ENCODE data around the gene TKFC.

TKFC gene

GRCh38 chr11:61361741-61362541 is 28.9 kb downstream of the TKFC start, which contains the start of the genes CYB561A3 and TMEM138:
TSS of gene CYB561A3 (minus strand) at chr11:61361882. CDS start at chr11:61356713, 5,169 bp downstream.
TSS of gene TMEM138 (plus strand) at chr11:61362374. CDS start at chr11:61364391, 2,017 bp downstream.
- peak within 1 kb of the TSS; percentile 88 to 99 (median 94) for H3K9ac ChIP-seq
- peak within 1 kb of the TSS; percentile 85 to 98 (median 90) for H3K4me2 ChIP-seq
- peak within 1 kb of the TSS; percentile 88 to 99 (median 96) for H3K27ac ChIP-seq
- no peak for TF ChIP-seq Cebpa-rat (IDR thresholded peaks at IDR 0.05)
- peak within 1 kb of the TSS; percentile 67 to 86 (median 78) for H3K4me3 ChIP-seq
- peaks cover 0 to 12% (median 0%) of the 10 kb centered on the region in 11 experiments; a peak in 2 of 22 replicates for H4K20me1 ChIP-seq
- H3K27me3 ChIP-seq, result no peaks in the 10 kb centered on the region
- no peaks in the 10 kb centered on the region for H3K9me3 ChIP-seq (replicated peaks in 1 of 11)
- peaks cover 32 to 38% (median 36%) of the 10 kb centered on the region in 11 experiments for H3K36me3 ChIP-seq
- peaks cover 55 to 59% (median 58%) of the 10 kb centered on the region in 10 experiments for H3K4me1 ChIP-seq

- peaks cover 0 to 12% (median 0%) of the 10 kb centered on the region in 11 experiments; a peak in 2 of 22 replicates for H4K20me1 ChIP-seq
- H3K36me3 ChIP-seq, result peaks cover 38 to 44% (median 42%) of the 10 kb centered on the region in 11 experiments
- H3K4me1 ChIP-seq, result peaks cover 49 to 54% (median 52%) of the 10 kb centered on the region in 10 experiments
- TF ChIP-seq Cebpa-rat (IDR thresholded peaks at IDR 0.05), result no peak
- H3K9me3 ChIP-seq (replicated peaks in 1 of 11), result no peaks in the 10 kb centered on the region
- no peaks in the 10 kb centered on the region for H3K27me3 ChIP-seq
- H3K27ac ChIP-seq, result peak overlapping the region; percentile 88 to 99 (median 96)
- peak overlapping the region; percentile 85 to 98 (median 90) for H3K4me2 ChIP-seq
- peak overlapping the region; percentile 88 to 99 (median 94) for H3K9ac ChIP-seq
- peak overlapping the region; percentile 67 to 86 (median 78) for H3K4me3 ChIP-seq
Measured at GRCh38 chr11:61362542-61362875, 29.5 kb downstream of the TKFC start.

- peaks cover 54 to 60% (median 58%) of the 10 kb centered on the region in 11 experiments for H3K36me3 ChIP-seq
- peak overlapping the region in 10 of 11 experiments; percentile 85 to 98 (median 91); a peak in 18 of 22 replicates for H3K4me2 ChIP-seq
Measured at GRCh38 chr11:61364012-61364675, 31.1 kb downstream of the TKFC start.

GRCh38 chr11:61367406-61367805 is 34.4 kb downstream of the TKFC start:
- Histone ChIP-seq H3K9me3 (replicated peaks in 1 of 11) (peaks cover 6 to 31% (median 26%) of the 10 kb centered on the region in 11 experiments; a peak in 19 of 22 replicates), H4K20me1 (peaks cover 0 to 12% (median 0%) of the 10 kb centered on the region in 11 experiments; a peak in 2 of 22 replicates), H3K4me2 (no peak overlapping the region), H3K27ac (no peak overlapping the region), H3K27me3 (no peaks in the 10 kb centered on the region), H3K4me3 (no peak overlapping the region), H3K4me1 (peaks cover 22 to 55% (median 28%) of the 10 kb centered on the region in 10 experiments), H3K9ac (no peak overlapping the region), H3K36me3 (peaks cover 87 to 93% (median 91%) of the 10 kb centered on the region in 11 experiments)
- no peak for TF ChIP-seq Cebpa-rat (IDR thresholded peaks at IDR 0.05)

More at GRCh38 chr11:61364012-61364675, 31.1 kb downstream of the TKFC start:
- H3K27me3 ChIP-seq, result no peaks in the 10 kb centered on the region
- H4K20me1 ChIP-seq, result peaks cover 0 to 12% (median 0%) of the 10 kb centered on the region in 11 experiments; a peak in 2 of 22 replicates
- peaks cover 33 to 54% (median 37%) of the 10 kb centered on the region in 10 experiments for H3K4me1 ChIP-seq
- H3K9me3 ChIP-seq (replicated peaks in 1 of 11), result no peaks in the 10 kb centered on the region
- no peak for TF ChIP-seq Cebpa-rat (IDR thresholded peaks at IDR 0.05)
- H3K4me3 ChIP-seq, result peak overlapping the region in 3 of 10 experiments; percentile 76 to 86 (median 83); a peak in 3 of 20 replicates
- peak overlapping the region in 6 of 11 experiments; percentile 16 to 99 (median 62); a peak in 7 of 22 replicates for H3K27ac ChIP-seq
- H3K9ac ChIP-seq, result peak overlapping the region in 9 of 11 experiments; percentile 7 to 99 (median 95); a peak in 8 of 22 replicates

- no peaks in the 10 kb centered on the region for H3K27me3 ChIP-seq
- TF ChIP-seq Cebpa-rat (IDR thresholded peaks at IDR 0.05), result no peak
- H4K20me1 ChIP-seq, result peaks cover 0 to 10% (median 0%) of the 10 kb centered on the region in 11 experiments; a peak in 2 of 22 replicates
- peak overlapping the region in 2 of 11 experiments; percentile 21 to 40; a peak in 3 of 22 replicates for H3K4me2 ChIP-seq
- peaks cover 10 to 45% (median 19%) of the 10 kb centered on the region in 10 experiments for H3K4me1 ChIP-seq
- H3K9me3 ChIP-seq (replicated peaks in 1 of 11), result peaks cover 11 to 43% (median 39%) of the 10 kb centered on the region in 11 experiments; a peak in 20 of 22 replicates
- no peak overlapping the region for H3K4me3 ChIP-seq
- peak overlapping the region in 2 of 11 experiments; percentile 4 to 30; a peak in 1 of 22 replicates for H3K27ac ChIP-seq
- H3K36me3 ChIP-seq, result peaks cover 92 to 100% (median 99%) of the 10 kb centered on the region in 11 experiments
- no peak overlapping the region for H3K9ac ChIP-seq
Measured at GRCh38 chr11:61368646-61369045, 35.6 kb downstream of the TKFC start.

GRCh38 chr11:61369372-61370348 is 36.6 kb downstream of the TKFC start:
- TF ChIP-seq Cebpa-rat (IDR thresholded peaks at IDR 0.05), result no peak
- no peaks in the 10 kb centered on the region for H3K27me3 ChIP-seq
- H3K27ac ChIP-seq, result peak overlapping the region in 8 of 11 experiments; percentile 2 to 45 (median 16); a peak in 9 of 22 replicates
- H3K9me3 ChIP-seq (replicated peaks in 1 of 11), result peaks cover 13 to 53% (median 49%) of the 10 kb centered on the region in 11 experiments; a peak in 20 of 22 replicates
- no peak overlapping the region for H3K4me3 ChIP-seq
- H3K36me3 ChIP-seq, result peaks cover 92 to 100% (median 99%) of the 10 kb centered on the region in 11 experiments
- no peak overlapping the region; a peak in 1 of 22 replicates for H3K9ac ChIP-seq
- peaks cover 10 to 37% (median 14%) of the 10 kb centered on the region in 10 experiments; a peak in 19 of 20 replicates for H3K4me1 ChIP-seq
- peak overlapping the region in 9 of 11 experiments; percentile 2 to 55 (median 33); a peak in 11 of 22 replicates for H3K4me2 ChIP-seq
- no peaks in the 10 kb centered on the region; a peak in 1 of 22 replicates for H4K20me1 ChIP-seq

GRCh38 chr11:61370349-61371005 is 37.4 kb downstream of the TKFC start:
- H3K36me3 ChIP-seq, result peaks cover 92 to 100% (median 99%) of the 10 kb centered on the region in 11 experiments
- H3K27ac ChIP-seq, result peak overlapping the region in 6 of 11 experiments; percentile 2 to 45 (median 16); a peak in 7 of 22 replicates
- H3K9ac ChIP-seq, result no peak overlapping the region
- no peak overlapping the region for H3K4me3 ChIP-seq
- peaks cover 10 to 37% (median 14%) of the 10 kb centered on the region in 10 experiments; a peak in 19 of 20 replicates for H3K4me1 ChIP-seq
- peak overlapping the region in 9 of 11 experiments; percentile 8 to 55 (median 33); a peak in 14 of 22 replicates for H3K4me2 ChIP-seq
- no peaks in the 10 kb centered on the region for H3K27me3 ChIP-seq
- peaks cover 17 to 62% (median 53%) of the 10 kb centered on the region in 11 experiments; a peak in 20 of 22 replicates for H3K9me3 ChIP-seq (replicated peaks in 1 of 11)
- TF ChIP-seq Cebpa-rat (IDR thresholded peaks at IDR 0.05), result no peak
- H4K20me1 ChIP-seq, result no peaks in the 10 kb centered on the region
